Measurements from ENCODE around the gene ISG20L2. TPM values are rescaled to one million over a fixed set of nuclear protein-coding genes. Genes with fewer than 3 reads are reported as not detected.

The ISG20L2 gene
- total and polyA plus RNA-seq, 2 donors (not counting 1 experiment from before 2014, with no cell fraction given): 5.8 to 23.6 TPM

DNA sequence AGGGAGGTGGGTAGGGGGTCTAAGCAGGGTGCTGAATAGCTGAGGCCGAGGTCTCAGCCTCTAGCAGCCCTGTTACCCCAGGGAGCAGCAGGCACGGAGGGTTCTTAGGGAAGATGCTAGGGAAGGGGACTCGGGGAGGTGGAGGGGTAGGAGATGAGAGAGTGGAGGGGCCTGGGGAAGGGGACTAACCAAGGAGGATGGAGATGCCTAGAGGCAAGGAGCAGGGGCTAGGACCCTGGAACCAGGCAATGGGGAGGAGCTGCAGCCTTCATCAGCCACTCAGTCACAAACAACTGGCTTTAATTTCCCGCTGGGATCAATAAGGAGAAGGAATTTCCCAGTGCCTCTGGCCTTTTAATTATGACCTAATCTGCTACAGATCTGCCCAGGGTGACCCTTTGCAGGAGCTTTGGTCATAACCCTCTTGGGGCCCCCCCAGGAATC lies 20.3 kb downstream of the ISG20L2 start:
- no peaks in the 10 kb centered on the region for H3K9me3 ChIP-seq (ENCODE audit: control insufficient read depth, insufficient read depth, low read depth, low read length)
- H3K4me3 ChIP-seq (replicated peaks in 1 of 4; ENCODE audit: control extremely low read depth in 1 of 4, insufficient read depth in 1 of 4, low read depth in 3 of 4, low read length in 4 of 4): peak overlapping the region in 1 of 4 experiments; percentile 22
- TF ChIP-seq, protein P1, sequence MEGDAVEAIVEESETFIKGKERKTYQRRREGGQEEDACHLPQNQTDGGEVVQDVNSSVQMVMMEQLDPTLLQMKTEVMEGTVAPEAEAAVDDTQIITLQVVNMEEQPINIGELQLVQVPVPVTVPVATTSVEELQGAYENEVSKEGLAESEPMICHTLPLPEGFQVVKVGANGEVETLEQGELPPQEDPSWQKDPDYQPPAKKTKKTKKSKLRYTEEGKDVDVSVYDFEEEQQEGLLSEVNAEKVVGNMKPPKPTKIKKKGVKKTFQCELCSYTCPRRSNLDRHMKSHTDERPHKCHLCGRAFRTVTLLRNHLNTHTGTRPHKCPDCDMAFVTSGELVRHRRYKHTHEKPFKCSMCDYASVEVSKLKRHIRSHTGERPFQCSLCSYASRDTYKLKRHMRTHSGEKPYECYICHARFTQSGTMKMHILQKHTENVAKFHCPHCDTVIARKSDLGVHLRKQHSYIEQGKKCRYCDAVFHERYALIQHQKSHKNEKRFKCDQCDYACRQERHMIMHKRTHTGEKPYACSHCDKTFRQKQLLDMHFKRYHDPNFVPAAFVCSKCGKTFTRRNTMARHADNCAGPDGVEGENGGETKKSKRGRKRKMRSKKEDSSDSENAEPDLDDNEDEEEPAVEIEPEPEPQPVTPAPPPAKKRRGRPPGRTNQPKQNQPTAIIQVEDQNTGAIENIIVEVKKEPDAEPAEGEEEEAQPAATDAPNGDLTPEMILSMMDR (conservative IDR thresholded peaks at IDR 0.05 in 1 of 2, IDR thresholded peaks at IDR 0.05 in 1 of 2; ENCODE audit: low read depth in 1 of 2, low read length in 2 of 2): no peak
- no peak for TF ChIP-seq EZH2 (IDR thresholded peaks at IDR 0.05; ENCODE audit: low read length, missing control alignments)
- H4K20me1 ChIP-seq (ENCODE audit: control insufficient read depth, extremely low read depth, insufficient read depth, low read length): no peaks in the 10 kb centered on the region
- H3K9ac ChIP-seq (ENCODE audit: insufficient read depth, low read length): no peak overlapping the region
- no peaks in the 10 kb centered on the region for H3K79me2 ChIP-seq (ENCODE audit: control insufficient read depth, insufficient read depth, low read length)
- H2AFZ ChIP-seq (ENCODE audit: low read length): no peak overlapping the region
- peaks cover 56% of the 10 kb centered on the region for H3K4me1 ChIP-seq (ENCODE audit: control insufficient read depth, extremely low read depth, insufficient read depth, low read length)
- no peaks in the 10 kb centered on the region for H3K36me3 ChIP-seq (ENCODE audit: control insufficient read depth, insufficient read depth, low read length)
- H3K27ac ChIP-seq (ENCODE audit: insufficient read depth, low read length): peak overlapping the region; percentile 63
- no peak for DNase-seq (ENCODE audit: low read depth in 2 of 2)
- no peaks in the 10 kb centered on the region for H3K27me3 ChIP-seq (ENCODE audit: control insufficient read depth, insufficient read depth, low read length)
- peak overlapping the region; percentile 39 for H3K4me2 ChIP-seq (ENCODE audit: extremely low read depth, insufficient read depth, low read length)

DNA sequence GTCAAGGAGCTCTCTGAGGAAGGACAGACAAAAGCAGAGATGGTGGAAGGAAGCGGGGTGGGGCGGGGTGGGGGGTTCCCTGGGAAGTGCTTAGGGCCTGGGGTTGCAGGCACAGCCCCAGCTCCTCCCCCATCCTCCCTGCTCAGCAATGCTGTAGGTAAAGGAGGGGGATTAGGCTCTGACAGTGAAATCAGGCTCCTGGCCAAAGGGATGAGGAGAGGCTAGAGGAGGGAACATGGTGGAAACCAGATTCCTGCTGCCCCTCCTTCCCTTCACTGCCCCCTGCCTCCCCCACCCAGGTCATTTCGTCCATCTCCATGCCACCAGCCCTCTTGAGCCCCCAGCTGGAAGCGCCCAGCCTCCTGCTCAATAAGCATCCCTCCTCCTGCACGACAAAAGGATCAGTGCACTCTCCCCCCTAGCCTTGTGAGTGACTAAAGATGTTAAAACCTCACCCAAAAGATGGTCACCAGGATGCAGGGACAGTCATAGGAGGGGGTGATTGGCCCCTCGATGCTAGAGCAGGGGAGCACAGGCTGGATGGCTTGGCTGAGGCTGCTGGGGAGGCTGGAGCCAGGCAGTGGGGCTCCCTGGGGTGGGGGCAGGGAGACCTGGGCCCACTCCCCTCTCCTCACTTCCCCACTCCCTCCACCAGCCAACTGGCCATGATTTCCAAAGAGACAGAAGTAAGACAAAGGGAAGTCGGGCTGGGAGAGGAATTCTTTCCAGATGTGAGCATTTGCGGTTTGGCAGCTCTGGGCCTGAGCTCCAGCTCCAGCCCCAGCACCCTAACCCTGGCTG lies 20.9 kb downstream of the ISG20L2 start:
- Histone ChIP-seq H4K20me1 (ENCODE audit: control insufficient read depth, extremely low read depth, insufficient read depth, low read length) (no peaks in the 10 kb centered on the region), H3K27me3 (ENCODE audit: control insufficient read depth, insufficient read depth, low read length) (no peaks in the 10 kb centered on the region), H2AFZ (ENCODE audit: low read length) (no peak overlapping the region), H3K9me3 (ENCODE audit: control insufficient read depth, insufficient read depth, low read depth, low read length) (no peaks in the 10 kb centered on the region), H3K4me3 (replicated peaks in 1 of 4; ENCODE audit: control extremely low read depth in 1 of 4, insufficient read depth in 1 of 4, low read depth in 3 of 4, low read length in 4 of 4) (peak overlapping the region in 1 of 4 experiments; percentile 22), H3K79me2 (ENCODE audit: control insufficient read depth, insufficient read depth, low read length) (no peaks in the 10 kb centered on the region), H3K27ac (ENCODE audit: insufficient read depth, low read length) (peak overlapping the region; percentile 63), H3K9ac (ENCODE audit: insufficient read depth, low read length) (no peak overlapping the region), H3K4me2 (ENCODE audit: extremely low read depth, insufficient read depth, low read length) (peak overlapping the region; percentile 39), H3K4me1 (ENCODE audit: control insufficient read depth, extremely low read depth, insufficient read depth, low read length) (peaks cover 51% of the 10 kb centered on the region), H3K36me3 (ENCODE audit: control insufficient read depth, insufficient read depth, low read length) (no peaks in the 10 kb centered on the region)
- TF ChIP-seq EZH2 (IDR thresholded peaks at IDR 0.05; ENCODE audit: low read length, missing control alignments): no peak
- TF ChIP-seq, protein P1 (conservative IDR thresholded peaks at IDR 0.05 in 1 of 2, IDR thresholded peaks at IDR 0.05 in 1 of 2; ENCODE audit: low read depth in 1 of 2, low read length in 2 of 2): no peak
- DNase-seq (ENCODE audit: low read depth in 2 of 2): peak; percentile 59 to 66

DNA sequence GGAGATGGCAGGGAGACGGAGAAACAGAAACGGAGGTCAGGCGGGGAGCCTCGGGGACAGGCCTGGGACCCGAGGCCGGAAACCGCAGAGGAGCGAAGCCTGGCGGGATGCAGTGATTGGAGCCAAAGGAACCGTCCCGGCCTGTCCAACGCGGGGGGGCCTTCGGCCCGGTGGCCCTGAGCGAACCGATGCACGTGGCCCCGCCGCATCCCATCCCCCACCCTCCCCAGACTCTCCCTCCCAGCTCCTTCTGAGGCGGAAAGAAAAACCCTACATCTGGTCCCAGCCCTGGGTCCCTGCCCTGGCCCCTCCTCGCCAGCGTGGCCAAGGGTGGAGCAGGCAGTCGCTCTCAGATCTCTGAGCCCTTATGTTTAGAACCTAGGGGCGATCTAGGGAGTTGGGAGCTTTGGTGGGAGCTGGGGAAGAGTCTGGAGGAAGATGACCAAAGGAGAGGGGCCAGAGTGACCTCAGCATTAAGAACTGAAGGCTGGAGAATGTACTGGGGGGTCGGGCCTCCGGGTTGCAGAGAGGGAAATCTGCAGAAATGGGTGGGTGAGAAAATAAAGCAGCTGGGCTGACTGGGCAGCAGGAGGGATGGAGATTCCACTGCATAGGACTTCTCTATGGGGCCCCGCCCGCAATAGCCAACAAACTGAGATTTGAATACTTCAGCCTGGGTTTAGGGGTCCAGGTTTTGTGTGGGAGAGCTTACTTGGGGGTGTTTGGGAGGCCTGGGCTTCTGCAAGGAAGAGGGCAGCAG lies 21.7 kb downstream of the ISG20L2 start:
- Histone ChIP-seq H3K4me3 (replicated peaks in 1 of 4; ENCODE audit: control extremely low read depth in 1 of 4, insufficient read depth in 1 of 4, low read depth in 3 of 4, low read length in 4 of 4) (peak overlapping the region in 2 of 4 experiments; percentile 33 to 65), H3K79me2 (ENCODE audit: control insufficient read depth, insufficient read depth, low read length) (no peaks in the 10 kb centered on the region), H3K36me3 (ENCODE audit: control insufficient read depth, insufficient read depth, low read length) (no peaks in the 10 kb centered on the region), H3K9ac (ENCODE audit: insufficient read depth, low read length) (peak overlapping the region; percentile 26), H3K27ac (ENCODE audit: insufficient read depth, low read length) (peak overlapping the region; percentile 63), H3K9me3 (ENCODE audit: control insufficient read depth, insufficient read depth, low read depth, low read length) (no peaks in the 10 kb centered on the region), H4K20me1 (ENCODE audit: control insufficient read depth, extremely low read depth, insufficient read depth, low read length) (no peaks in the 10 kb centered on the region), H3K4me2 (ENCODE audit: extremely low read depth, insufficient read depth, low read length) (peak overlapping the region; percentile 59), H3K27me3 (ENCODE audit: control insufficient read depth, insufficient read depth, low read length) (no peaks in the 10 kb centered on the region), H2AFZ (ENCODE audit: low read length) (peak overlapping the region; percentile 56), H3K4me1 (ENCODE audit: control insufficient read depth, extremely low read depth, insufficient read depth, low read length) (peaks cover 45% of the 10 kb centered on the region)
- DNase-seq (ENCODE audit: low read depth in 2 of 2): peak; percentile 56 to 91
- TF ChIP-seq EZH2 (IDR thresholded peaks at IDR 0.05; ENCODE audit: low read length, missing control alignments): no peak
- TF ChIP-seq, protein P1 (conservative IDR thresholded peaks at IDR 0.05 in 1 of 2, IDR thresholded peaks at IDR 0.05 in 1 of 2; ENCODE audit: low read depth in 1 of 2, low read length in 2 of 2): no peak

Measured in fibroblast of lung (primary cell).